ENCODE measurements around the gene RPUSD1.
A peak's percentile ranks its signal among the peaks of the same experiment; 100 is the strongest.

Gene RPUSD1

DNA sequence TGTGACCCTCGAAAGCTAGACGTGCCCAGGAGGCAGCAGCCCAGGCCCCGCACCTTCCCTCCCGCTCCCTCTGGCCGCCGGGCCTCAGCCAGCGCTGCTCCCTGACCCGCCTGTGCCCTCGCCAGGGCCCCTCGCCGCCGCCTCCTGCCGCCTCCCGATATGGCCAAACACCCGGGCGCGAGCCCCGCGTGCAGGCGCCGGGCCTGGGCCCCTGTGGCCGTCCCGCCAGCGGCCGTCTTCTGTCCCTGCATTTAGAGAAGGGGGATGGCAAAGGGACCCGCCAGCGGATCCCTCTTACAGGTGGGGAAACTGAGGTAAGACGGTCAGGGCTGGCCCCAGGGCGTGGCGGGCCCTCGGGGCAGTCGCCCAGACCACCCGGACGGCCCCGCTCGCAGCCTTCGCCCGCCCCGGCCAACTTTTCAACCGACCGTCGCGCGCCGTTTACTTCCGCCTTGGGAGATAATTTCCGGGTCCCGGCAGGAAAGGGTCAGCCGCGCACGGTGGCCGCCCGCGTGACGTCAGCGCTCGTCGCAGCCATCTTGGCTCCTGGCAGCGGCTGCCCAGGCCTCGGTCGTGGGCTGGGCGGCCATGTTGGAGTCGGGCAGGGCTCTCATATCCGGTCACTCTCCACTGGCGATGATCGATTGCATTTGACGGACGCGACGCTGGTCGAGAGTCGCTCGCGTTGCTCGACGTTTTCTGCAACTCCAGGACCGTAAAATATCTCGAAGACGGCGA is 19.3 kb upstream of the RPUSD1 start:
- peak overlapping the region; percentile 94 for H3K27ac Mint-ChIP-seq
- no peaks in the 10 kb centered on the region for H3K36me3 Mint-ChIP-seq (ENCODE audit: low read depth)
- H3K9me3 Mint-ChIP-seq: no peaks in the 10 kb centered on the region
- ATAC-seq (peak; percentile 87), DNase-seq (peak; percentile 89)
- H3K27me3 Mint-ChIP-seq: peaks cover 5% of the 10 kb centered on the region
- peak overlapping the region; percentile 95 for H3K4me3 Mint-ChIP-seq
- peaks cover 12% of the 10 kb centered on the region for H3K4me1 Mint-ChIP-seq

DNA sequence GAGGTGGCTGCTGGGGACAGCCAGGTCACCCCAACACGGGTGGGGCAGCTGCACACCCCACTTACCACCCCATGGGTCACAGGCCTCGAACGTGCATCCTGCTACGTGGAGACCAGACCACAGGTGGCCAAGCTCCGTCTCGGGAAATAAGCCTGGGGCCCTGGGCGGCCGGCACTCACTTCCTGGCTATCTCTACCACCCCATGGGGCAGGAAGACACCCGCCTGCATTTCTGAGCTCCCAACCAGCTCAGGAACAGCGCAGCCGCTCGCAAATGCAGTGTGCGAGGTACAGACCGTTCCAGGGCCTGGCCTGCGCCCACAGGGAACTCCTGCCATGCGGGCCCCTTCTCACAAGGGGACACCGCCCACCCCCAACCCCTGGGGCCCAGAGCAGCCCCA is 17.3 kb upstream of the RPUSD1 start:
- Mint-ChIP-seq H3K27me3 (no peaks in the 10 kb centered on the region), H3K4me3 (no peak overlapping the region), H3K27ac (no peak overlapping the region), H3K36me3 (ENCODE audit: low read depth) (no peaks in the 10 kb centered on the region), H3K9me3 (no peaks in the 10 kb centered on the region), H3K4me1 (peaks cover 12% of the 10 kb centered on the region)
- DNase-seq (no peak), ATAC-seq (no peak)

DNA sequence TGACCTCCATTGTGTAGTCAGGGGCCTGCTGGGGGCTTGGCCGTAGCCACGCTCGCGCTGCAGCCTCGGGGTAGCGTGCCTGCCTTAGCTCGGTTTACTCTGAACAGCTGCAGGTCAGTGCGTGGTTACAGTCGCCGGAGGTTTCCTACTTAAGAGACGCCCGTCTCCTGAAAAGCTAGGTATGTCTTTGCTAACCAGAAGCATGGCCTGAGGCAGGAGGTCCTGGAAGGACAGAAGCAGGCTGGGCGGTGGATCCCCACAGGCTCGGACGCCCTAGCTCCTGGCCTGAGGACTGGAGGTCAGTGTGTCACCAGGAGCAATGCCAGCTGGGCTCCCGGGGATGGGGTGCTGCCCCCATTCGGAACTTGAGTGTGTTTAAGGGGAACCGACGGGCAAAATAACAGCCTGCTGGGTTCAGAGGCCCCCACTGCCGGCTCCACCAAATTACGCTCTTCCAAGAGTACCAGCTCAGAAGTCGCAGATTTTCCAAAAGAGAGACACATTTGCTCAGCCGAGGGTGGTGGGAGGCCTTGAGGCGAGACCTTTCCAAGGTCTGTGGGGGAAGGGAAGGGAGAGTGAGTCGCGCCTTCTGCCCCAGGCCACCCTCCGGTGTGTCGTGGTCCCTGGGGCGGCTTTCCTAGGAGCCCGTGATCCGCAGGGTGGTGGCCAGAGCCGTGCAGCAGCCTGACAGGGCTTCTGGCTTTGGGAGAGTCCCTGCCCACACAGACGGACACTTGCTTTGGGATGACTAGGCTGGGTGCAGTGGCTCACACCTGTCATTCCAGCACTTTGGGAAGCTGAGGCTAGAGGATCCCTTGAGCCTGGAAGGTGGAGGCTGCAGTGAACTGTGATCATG is 16.2 kb upstream of the RPUSD1 start:
- Mint-ChIP-seq H3K4me1 (peaks cover 12% of the 10 kb centered on the region), H3K9me3 (no peaks in the 10 kb centered on the region), H3K27ac (no peak overlapping the region), H3K36me3 (ENCODE audit: low read depth) (no peaks in the 10 kb centered on the region), H3K4me3 (no peak overlapping the region), H3K27me3 (no peaks in the 10 kb centered on the region)
- DNase-seq (no peak), ATAC-seq (no peak)

DNA sequence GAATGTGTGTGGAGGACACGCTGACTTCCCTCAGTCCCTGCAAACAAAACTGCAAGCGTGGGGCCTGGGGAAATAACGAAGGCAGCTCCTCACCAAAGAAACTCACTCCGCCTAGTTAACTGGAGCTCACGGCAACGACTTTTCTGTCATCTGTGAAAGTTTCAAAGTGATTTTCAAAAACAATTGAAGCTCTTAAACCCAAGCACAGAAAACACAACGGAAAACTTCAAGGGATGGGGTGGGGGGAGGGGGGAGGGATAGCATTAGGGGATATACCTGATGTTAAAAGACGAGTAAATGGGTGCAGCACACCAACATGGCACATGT is 15.5 kb upstream of the RPUSD1 start:
- no peak overlapping the region for H3K4me3 Mint-ChIP-seq
- H3K4me1 Mint-ChIP-seq: peaks cover 12% of the 10 kb centered on the region
- ATAC-seq: no peak
- H3K27me3 Mint-ChIP-seq: peaks cover 2% of the 10 kb centered on the region
- H3K36me3 Mint-ChIP-seq (ENCODE audit: low read depth): no peaks in the 10 kb centered on the region
- no peak for DNase-seq
- no peak overlapping the region for H3K27ac Mint-ChIP-seq
- H3K9me3 Mint-ChIP-seq: no peaks in the 10 kb centered on the region

DNA sequence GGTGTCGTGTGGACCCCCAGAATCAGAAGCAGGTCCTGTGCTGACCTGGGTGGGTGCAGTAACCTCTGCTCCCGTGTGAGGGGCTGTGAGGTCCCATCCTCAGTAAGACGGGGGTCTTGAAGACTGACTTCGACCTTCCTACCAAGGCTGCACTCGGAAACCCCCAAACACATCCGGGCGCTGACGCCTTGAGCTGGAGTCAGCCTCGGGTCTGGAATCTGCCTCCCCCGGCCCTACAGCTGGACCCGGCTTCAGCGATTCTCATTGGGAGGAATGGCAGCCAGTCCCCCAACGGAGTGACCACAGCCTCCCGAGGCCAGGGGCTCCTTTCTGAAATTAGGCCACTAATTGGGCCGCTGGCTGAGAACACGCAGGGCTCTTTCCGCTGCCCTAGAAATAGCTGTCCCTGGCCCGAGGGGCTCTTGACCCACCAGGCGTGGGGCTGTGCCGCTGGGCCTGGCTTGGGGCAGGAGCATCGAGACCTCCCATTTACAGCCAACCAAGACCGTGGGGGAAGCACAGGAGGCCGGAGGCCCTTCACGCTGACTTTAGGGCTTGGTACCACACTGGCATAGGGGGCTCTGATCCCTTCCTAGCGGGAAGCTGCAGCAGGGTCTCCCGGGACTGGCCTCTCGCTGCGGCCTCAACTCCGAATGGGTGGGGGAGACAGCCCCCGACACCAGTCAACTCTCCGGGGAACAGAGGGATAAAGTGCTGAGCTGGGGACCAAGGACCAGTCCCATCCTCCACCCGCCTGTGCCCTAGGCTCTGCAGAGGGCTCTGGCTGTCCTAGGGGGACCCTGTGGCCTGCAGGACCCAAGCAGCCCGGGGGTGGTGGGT is 15.0 kb upstream of the RPUSD1 start:
- Mint-ChIP-seq H3K27ac (no peak overlapping the region), H3K27me3 (peaks cover 2% of the 10 kb centered on the region), H3K9me3 (no peaks in the 10 kb centered on the region), H3K4me1 (peaks cover 7% of the 10 kb centered on the region), H3K36me3 (ENCODE audit: low read depth) (peaks cover 3% of the 10 kb centered on the region), H3K4me3 (no peak overlapping the region)
- no peak for DNase-seq
- ATAC-seq: no peak

DNA sequence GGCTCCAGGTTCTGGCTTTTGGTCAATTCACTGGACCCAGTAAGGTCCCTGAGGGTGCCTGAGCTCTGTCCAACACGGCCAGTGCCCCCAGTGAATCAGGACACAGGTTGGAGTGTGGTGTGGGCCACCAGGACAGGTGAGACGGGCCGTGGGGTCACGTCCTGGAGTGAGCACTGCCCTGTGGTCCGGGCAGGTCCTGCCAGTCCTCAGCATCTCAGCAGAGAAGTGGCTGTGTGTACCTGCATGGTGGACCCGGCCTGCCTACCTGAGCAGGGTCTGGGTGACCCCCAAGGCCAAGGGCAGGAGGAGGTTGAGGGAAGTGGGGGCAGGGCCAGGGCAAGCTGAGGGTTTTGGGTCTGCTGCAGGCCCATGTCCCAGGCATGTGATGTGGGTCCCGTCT is 14.3 kb upstream of the RPUSD1 start:
- Mint-ChIP-seq H3K27ac (no peak overlapping the region), H3K9me3 (no peaks in the 10 kb centered on the region), H3K4me1 (peaks cover 3% of the 10 kb centered on the region), H3K27me3 (peaks cover 2% of the 10 kb centered on the region), H3K4me3 (no peak overlapping the region), H3K36me3 (ENCODE audit: low read depth) (peaks cover 6% of the 10 kb centered on the region)
- ATAC-seq (no peak), DNase-seq (no peak)

DNA sequence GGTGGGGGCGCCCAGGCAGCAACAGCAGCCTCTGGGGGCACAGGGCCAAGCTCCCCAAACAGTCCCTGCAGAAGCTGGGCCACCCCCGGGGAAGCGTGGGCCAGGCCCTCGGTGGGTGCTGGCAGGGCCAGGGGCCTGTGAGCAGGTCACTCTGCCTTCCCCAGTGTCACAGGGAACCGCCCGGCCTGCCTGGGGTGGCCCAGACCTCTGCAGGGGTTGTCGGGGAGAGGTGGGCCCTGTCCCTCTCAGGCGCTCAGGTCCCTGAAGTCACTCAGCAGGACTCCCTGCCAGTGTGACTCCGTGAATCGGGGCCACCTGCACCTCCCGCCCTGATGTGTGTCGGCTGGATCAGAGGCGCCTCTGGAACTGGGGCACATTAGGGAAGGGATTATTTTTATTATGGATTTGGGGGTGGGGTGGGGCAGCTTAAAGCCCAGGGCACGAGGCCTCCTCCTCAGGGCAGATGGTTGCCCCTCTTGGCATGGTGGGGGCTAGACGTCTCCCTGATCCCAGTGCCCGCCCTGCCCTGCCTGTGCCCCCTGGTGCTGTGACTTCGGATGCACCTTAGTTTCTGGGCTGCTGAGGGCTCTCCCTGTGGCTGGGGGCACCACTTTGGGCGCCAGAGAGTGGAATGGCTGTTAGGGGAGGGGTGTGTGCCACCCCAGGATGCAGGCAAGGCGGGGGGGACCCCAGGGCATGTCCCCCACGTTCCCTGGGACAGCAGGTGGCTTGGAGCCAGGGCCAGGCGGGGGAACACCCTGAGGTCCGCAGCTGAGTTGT is 13.6 kb upstream of the RPUSD1 start:
- no peaks in the 10 kb centered on the region for H3K9me3 Mint-ChIP-seq
- H3K4me1 Mint-ChIP-seq: peaks cover 3% of the 10 kb centered on the region
- DNase-seq: no peak
- H3K27ac Mint-ChIP-seq: no peak overlapping the region
- peak; percentile 7 for ATAC-seq
- no peak overlapping the region for H3K4me3 Mint-ChIP-seq
- H3K36me3 Mint-ChIP-seq (ENCODE audit: low read depth): peaks cover 7% of the 10 kb centered on the region
- peaks cover 2% of the 10 kb centered on the region for H3K27me3 Mint-ChIP-seq

DNA sequence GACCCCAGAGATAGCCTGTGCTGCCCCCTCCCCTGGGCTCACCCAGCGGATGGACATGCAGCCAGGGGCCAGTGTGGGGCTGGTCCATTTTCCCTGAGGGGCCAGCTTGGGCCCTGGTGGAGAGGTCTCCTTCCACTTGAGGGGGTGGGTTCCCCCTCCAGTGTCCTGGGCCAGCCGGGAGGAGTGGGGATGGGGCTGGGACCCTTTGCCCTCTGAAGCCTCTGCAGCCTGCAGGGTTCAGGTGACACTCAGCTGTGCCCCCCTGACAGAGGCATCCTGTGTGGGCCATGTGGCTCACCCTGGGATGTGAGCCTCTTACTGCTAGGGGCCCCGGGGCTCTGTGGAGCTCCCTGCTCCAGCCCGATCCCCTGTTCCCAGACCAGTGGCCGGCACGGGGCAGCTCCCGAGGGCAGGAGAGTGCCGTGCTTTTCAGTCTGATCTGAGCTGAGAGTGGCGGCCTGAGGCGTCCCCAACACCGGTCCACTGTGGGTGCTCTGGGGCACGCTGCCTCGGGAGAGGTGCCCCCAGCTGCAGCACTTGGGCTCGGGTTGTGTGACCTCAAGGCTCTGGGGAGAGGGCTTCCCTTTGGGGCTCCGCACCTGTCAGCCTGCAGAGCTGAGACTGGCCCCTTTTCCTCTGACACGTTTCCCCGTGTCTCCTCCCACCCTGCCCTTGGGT is 12.8 kb upstream of the RPUSD1 start:
- no peak for DNase-seq
- peaks cover 10% of the 10 kb centered on the region for H3K36me3 Mint-ChIP-seq (ENCODE audit: low read depth)
- peak; percentile 5 for ATAC-seq
- peaks cover 2% of the 10 kb centered on the region for H3K27me3 Mint-ChIP-seq
- H3K27ac Mint-ChIP-seq: no peak overlapping the region
- no peak overlapping the region for H3K4me3 Mint-ChIP-seq
- H3K4me1 Mint-ChIP-seq: peaks cover under 1% of the 10 kb centered on the region
- H3K9me3 Mint-ChIP-seq: no peaks in the 10 kb centered on the region

DNA sequence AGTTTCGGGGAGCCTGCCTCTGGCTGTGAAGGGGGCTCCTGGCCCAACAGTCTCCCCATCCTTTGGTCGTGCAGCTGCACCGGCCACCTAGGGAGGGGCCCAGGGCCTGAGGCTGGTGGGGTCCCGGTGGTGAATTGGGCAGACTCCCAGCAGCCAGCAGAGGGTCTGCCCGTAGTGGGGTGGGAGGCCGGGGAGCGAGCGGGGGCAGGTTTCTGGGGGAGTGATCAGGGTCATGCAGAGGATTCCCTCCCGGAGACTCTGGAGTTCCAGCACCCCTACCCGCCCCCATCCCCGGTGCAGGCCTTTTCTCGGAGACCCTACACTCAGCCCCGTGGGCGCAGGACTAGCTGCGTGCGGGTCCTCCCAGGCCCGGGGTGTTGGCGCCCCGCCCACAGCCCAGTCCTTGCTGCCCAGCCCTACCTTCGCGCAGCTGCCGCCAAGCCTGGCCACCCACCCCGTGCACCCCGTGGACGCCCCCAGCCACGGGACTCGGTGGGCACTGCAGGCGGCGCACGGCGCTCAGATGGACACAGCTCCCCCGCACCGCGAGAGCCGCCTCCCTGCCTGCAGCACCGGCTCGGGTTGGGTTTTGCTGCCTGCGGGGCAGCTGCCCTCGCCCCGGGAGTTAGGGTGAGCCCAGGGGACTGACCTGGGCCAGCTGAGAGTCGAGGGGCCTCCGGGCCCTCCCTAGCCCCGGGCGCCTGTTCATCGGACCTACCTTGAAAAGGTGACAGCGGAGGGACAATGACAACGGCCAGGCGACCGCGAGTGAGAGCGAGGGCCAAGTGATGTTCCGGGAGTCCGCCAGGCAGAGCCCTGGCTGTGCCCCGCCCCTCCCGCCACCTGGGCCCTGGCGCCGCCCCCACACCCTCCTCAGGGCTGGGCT is 12.0 kb upstream of the RPUSD1 start, which contains the start of gene GNG13:
Gene GNG13 (minus strand): TSS at position 787 of the 886 bp plus-strand sequence. CDS start 1,657 bp downstream, outside the sequence.
- no peak within 1 kb of the TSS for H3K27ac Mint-ChIP-seq
- DNase-seq (no peak), ATAC-seq (no peak)
- H3K9me3 Mint-ChIP-seq: no peaks in the 10 kb centered on the region
- H3K4me1 Mint-ChIP-seq: no peaks in the 10 kb centered on the region
- H3K4me3 Mint-ChIP-seq: no peak within 1 kb of the TSS
- H3K36me3 Mint-ChIP-seq (ENCODE audit: low read depth): peaks cover 10% of the 10 kb centered on the region
- peaks cover 2% of the 10 kb centered on the region for H3K27me3 Mint-ChIP-seq

DNA sequence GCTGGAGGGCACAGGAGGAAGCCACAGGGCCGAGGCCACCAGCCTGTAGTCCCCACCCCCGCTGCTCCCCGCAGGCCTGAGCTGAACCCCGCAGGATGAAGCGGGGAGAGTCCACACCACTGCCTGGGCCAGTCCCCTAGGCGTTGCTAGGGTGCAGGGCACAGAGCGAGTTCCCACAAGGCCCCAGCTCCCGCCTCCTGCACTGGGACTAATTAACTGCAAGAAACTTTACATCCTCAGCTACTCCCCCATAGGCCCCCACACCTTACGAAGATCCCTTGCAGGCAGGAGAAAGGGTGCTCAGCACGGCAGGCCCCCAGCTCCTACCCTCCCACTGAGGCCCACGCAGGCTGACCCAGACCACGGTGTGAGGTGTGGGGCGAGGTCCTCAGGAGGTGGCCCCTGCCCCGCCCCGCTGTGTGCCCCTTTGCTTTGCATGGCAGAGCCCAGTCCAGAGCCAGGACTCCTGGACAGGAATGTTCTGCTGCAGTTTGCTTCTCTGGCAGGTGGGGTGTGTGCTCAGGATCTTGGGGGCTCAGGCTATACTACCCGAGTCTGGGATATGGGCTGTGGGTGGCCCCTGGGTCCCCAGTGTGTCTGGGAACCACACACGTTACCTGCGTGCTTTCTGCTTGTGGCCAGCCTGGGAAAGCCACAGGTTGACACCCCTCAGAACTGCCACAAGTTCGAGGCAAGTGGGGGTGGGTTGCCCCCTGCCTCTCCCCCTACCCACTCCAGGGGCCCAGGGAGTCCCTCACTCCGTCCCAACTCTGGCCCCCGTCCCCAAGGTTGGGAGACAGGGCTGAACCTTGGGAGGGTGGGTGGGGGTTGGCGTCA is 11.1 kb upstream of the RPUSD1 start:
- H3K27me3 Mint-ChIP-seq: peaks cover 2% of the 10 kb centered on the region
- no peak overlapping the region for H3K27ac Mint-ChIP-seq
- peaks cover 10% of the 10 kb centered on the region for H3K36me3 Mint-ChIP-seq (ENCODE audit: low read depth)
- no peak overlapping the region for H3K4me3 Mint-ChIP-seq
- no peaks in the 10 kb centered on the region for H3K4me1 Mint-ChIP-seq
- no peaks in the 10 kb centered on the region for H3K9me3 Mint-ChIP-seq
- ATAC-seq (no peak), DNase-seq (no peak)

DNA sequence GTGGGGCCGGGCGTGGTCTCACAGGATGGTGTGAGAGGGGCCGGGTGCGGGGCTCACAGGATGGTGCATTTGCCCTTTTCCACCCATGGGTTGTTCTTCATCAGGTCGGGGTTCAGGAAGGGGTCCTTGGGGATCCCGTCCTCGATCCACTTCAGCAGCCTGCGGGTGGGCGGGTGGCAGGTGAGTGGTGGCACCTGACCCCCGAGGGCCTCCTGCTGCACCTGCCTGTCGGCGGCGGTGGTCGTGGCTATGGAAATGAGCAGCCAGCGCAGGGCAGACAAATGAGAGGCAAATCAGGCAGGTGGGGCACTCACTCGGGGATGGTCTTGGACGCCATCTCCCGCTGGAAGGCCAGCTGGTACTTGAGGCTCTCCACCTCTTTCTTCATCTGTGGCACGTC is 10.5 kb upstream of the RPUSD1 start:
- no peaks in the 10 kb centered on the region for H3K9me3 Mint-ChIP-seq
- H3K4me3 Mint-ChIP-seq: no peak overlapping the region
- no peaks in the 10 kb centered on the region for H3K4me1 Mint-ChIP-seq
- ATAC-seq (no peak), DNase-seq (no peak)
- no peak overlapping the region for H3K27ac Mint-ChIP-seq
- peaks cover 10% of the 10 kb centered on the region for H3K36me3 Mint-ChIP-seq (ENCODE audit: low read depth)
- peaks cover 2% of the 10 kb centered on the region for H3K27me3 Mint-ChIP-seq

DNA sequence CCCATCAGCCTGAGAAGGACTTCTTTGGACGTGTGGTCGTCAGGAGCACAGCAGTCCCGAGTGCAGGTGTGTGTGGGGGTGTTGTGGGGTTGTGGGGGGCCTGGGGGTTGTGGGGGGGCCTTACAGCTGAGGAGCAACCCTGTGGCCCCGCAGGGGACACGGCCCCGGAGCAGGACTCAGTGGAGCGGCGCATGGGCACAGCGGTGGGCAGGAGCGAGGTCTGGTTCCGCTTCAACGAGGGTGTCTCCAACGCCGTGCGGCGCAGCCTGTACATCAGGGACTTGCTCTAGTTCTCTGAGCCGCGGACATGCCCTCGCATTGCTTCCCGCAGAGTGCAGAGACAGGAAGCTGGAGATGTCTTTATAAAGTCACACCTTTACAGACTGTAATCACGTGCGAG is 9.5 kb upstream of the RPUSD1 start:
- H3K27ac Mint-ChIP-seq: no peak overlapping the region

More for the DNA sequence above, 9.5 kb upstream of the RPUSD1 start:
- no peak for ATAC-seq
- Mint-ChIP-seq H3K9me3 (no peaks in the 10 kb centered on the region), H3K36me3 (ENCODE audit: low read depth) (peaks cover 10% of the 10 kb centered on the region), H3K4me1 (no peaks in the 10 kb centered on the region), H3K4me3 (no peak overlapping the region), H3K27me3 (peaks cover 2% of the 10 kb centered on the region)
- DNase-seq: no peak
